Stimulated activated CD4-positive, alpha-beta T cell treated with anti-CD3 and anti-CD28 coated beads, TNF-alpha, amount 100 ng/mL, for 24 hours (primary cell): ENCODE measurements around the gene ARL13B.
"Not testable (repeated sequence)": the region's sequence is repeated elsewhere in the genome, so short reads cannot be mapped to it uniquely, and the experiment has no call there.

ENCODE experiments used
- DNase-seq, 3 experiments: peaks; one replicate each; pipeline ENCODE4 v3.0.0-alpha.2; 2020; ENCODE audit warnings: low read depth in 3 of 3

The ARL13B gene

GRCh38 chr3:93979850-93980676 is at the start of gene ARL13B:
TSS of gene ARL13B (plus strand) at chr3:93980155. CDS start at chr3:93980424, 269 bp downstream.
- peak; percentile 88 to 90 (median 90) for DNase-seq

GRCh38 chr3:93931597-93932229 is 48.2 kb upstream of the ARL13B start:
- DNase-seq = no peak

GRCh38 chr3:93934366-93935046 is 45.4 kb upstream of the ARL13B start:
- DNase-seq = no peak

GRCh38 chr3:93936549-93936948 is 43.4 kb upstream of the ARL13B start:
- no peak for DNase-seq

- not testable (repeated sequence) for DNase-seq
Measured at GRCh38 chr3:93937485-93937884, 42.5 kb upstream of the ARL13B start.

- not testable (repeated sequence) for DNase-seq
Measured at GRCh38 chr3:93949958-93950357, 30.0 kb upstream of the ARL13B start.

- no peak for DNase-seq
Measured at GRCh38 chr3:93961026-93961425, 18.9 kb upstream of the ARL13B start.

- no peak for DNase-seq
Measured at GRCh38 chr3:93961489-93961888, 18.5 kb upstream of the ARL13B start.

GRCh38 chr3:93962798-93963197 is 17.2 kb upstream of the ARL13B start:
- no peak for DNase-seq

- DNase-seq = not testable (repeated sequence)
Measured at GRCh38 chr3:93965106-93965505, 14.8 kb upstream of the ARL13B start.

GRCh38 chr3:93969443-93969842 is 10.5 kb upstream of the ARL13B start:
- no peak for DNase-seq

- no peak for DNase-seq
Measured at GRCh38 chr3:93969997-93970396, 10.0 kb upstream of the ARL13B start.

GRCh38 chr3:93973131-93974126 is 6.5 kb upstream of the ARL13B start, which contains the start of gene PROS1:
TSS of gene PROS1 (minus strand) at chr3:93973896. CDS start at chr3:93973749, 147 bp downstream.
- DNase-seq = peak in 1 of 3 experiments; percentile 49

GRCh38 chr3:93981649-93982048 is 1.7 kb downstream of the ARL13B start:
- no peak for DNase-seq

- DNase-seq = no peak
Measured at GRCh38 chr3:93983408-93983807, 3.5 kb downstream of the ARL13B start.

- no peak for DNase-seq
Measured at GRCh38 chr3:93984618-93985017, 4.7 kb downstream of the ARL13B start.

GRCh38 chr3:93988283-93988682 is 8.3 kb downstream of the ARL13B start:
- DNase-seq = no peak

- DNase-seq = no peak
Measured at GRCh38 chr3:93988764-93989163, 8.8 kb downstream of the ARL13B start.

GRCh38 chr3:93989241-93989640 is 9.3 kb downstream of the ARL13B start:
- DNase-seq = no peak

- DNase-seq = no peak
Measured at GRCh38 chr3:93991631-93992030, 11.7 kb downstream of the ARL13B start.

GRCh38 chr3:93992207-93992606 is 12.3 kb downstream of the ARL13B start:
- DNase-seq = no peak
